Stimulated activated CD8-positive, alpha-beta memory T cell treated with anti-CD3 and anti-CD28 coated beads, Interleukin-15, amount 100 ng/mL, for 48 hours (primary cell): Measurements from ENCODE around the gene CROCC2.

Experiments used
- DNase-seq, 2 donors: peaks; one replicate each; pipeline ENCODE4 v3.0.0-alpha.2; 2020; ENCODE audit warnings: low read depth in 2 of 2

CROCC2 gene

DNA sequence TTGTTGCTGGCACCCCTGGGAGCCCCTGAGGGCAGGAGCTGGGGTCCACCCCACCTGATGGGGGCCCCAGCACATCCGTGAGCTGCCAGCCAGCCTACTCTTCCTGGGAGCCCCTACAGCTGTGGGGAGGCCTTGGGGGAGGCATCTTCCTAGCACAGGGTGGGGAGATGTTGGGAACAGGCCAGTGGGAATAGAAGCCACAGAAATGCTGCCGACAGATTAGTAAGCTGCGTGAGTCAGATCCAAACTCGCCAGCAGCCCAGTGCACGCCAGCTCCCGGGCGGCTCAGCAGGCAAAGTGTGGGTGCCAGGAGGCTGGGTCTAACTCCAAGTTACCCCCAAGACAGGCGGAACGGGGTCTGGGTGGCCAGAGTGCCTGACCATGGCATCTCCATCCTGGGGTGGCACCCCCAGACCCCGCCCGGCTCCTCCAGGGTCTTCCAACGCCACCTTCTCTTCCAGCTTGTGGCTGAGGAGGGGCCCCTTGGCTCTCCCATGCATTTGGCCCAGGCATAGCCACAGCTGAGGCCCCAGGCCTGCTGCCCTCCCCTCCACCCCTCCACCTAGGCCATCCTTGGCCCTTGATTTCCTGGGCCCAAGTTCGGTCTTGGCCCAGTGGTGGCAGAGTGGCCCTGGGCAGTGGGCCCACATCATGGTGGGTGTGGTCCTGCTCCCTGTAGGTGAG is 15.3 kb downstream of the CROCC2 start:
- DNase-seq, result no peak

- DNase-seq, result no peak
Observed at GRCh38 chr2:240921995-240922244, 15.8 kb downstream of the CROCC2 start.

DNA sequence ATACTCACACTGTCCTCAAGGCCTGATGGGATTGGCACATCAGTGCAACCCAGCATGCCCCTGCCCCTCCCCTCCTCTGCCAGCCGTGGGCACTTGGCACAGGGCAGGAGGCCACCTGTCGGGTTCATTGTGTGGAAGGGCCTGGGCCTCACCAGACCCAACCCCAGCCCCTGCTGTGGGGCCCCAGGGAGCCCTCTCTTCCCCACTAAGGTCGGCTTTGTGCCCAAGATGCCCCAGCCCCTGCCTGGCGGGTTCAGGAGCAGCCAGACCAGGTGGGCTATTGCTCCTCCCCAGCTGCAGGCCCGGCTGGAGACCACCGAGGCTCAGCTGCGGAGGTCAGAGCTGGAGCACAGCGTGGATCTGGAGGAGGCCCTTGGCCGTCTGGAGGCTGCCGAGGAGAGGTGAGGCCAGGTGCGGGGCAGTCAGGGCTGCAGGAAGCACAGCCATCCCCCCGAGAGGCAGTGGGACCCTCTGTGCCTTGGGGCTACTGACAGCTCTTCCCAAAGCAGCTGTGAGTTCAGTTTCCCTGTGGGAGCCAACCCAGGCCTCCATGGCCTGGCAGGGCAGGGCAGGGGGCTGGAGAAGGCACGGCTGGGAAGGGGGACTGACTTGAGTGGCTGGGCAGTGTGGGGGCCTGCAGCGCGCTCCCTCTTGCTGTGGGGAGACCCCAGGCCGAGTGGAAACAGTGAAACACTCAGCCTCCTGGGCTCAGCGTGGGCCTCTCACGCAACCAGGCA is 16.3 kb downstream of the CROCC2 start:
- no peak for DNase-seq

GRCh38 chr2:240922982-240923537 is 16.9 kb downstream of the CROCC2 start:
- DNase-seq, result no peak

DNA sequence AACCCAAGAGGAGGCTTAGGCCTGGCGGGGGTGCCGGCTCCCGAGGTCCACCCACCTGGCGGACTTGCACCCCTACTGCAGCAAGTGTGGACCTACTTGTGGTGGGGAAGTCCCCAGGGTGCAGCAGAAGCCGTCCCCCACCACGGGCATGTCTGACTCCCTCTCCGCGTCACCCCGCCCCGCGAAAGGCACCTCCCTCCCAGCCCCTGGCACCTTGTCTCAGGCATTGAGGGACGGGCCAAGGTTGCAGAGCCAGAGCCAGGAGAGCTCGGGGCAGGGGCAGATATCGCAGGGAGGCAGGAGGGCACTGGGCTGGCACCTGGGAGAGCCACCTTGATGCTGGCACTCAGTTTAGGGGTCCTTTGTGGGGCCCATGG is 19.0 kb downstream of the CROCC2 start:
- DNase-seq, result peak in 1 of 2 donors; percentile 7

GRCh38 chr2:240925568-240926515 is 19.7 kb downstream of the CROCC2 start:
- no peak for DNase-seq

- DNase-seq, result no peak
Observed at GRCh38 chr2:240926516-240927389, 20.6 kb downstream of the CROCC2 start.

DNA sequence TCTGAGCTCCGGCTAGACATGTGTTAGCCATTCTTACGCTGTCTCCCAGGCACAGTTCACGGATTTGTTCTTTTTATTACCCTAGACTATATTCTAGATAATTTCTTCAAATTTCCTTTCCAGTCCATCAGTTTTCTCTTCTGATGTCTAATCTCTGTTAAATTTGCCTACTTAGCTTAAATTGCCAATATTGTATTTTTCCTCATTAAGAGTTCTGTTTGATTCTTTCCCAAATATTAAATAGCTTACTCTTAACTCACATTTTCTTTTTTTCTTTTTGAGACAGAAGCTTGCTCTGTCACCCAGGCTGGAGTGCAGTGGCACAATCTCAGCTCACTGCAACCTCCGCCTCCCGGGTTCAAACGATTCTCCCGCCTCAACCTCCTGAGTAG is 21.2 kb downstream of the CROCC2 start:
- no peak for DNase-seq

DNA sequence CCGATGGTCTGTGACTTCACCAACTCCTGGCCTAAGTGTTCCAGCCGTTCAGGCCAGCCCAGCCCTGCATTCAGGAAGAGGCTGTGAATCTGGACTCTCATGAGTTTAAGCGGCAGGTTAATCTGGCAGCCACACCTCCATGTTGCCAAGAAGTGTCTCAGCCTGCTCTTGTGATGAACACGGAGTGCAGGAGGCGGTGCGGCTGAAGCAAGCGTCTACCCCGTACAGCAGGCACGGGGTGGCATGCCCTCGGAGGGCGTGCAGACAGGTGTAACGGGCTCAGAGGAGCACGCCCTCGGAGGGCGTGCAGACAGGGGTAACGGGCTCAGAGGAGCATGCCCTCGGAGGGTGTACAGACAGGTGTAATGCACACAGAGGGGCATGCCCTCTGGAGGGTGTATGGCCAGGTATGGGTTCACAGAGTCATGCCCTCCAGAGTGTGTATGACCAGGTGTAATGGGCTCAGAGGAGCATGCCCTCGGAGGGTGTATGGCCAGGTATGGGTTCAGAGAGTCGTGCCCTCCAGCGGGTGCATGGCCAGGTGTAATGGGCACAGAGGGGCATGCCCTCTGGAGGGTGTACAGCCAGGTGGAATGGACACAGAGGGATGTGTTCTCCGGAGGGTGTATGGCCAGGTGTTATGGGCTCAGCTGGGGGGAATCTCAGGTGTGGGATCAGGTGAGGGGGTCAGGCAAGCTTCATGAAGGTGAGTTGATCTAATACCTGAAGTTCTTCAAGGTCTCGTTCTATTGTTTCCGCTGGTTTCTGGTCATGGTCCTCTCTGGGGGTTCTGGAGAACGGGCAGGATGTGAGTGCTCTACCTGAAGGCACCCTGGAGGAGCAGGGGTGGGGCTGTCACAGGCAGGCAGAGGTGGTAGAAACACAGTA is 22.6 kb downstream of the CROCC2 start:
- DNase-seq, result no peak

- no peak for DNase-seq
Observed at GRCh38 chr2:240929364-240930095, 23.4 kb downstream of the CROCC2 start.

GRCh38 chr2:240930096-240930630 is 24.0 kb downstream of the CROCC2 start:
- DNase-seq, result no peak

DNA sequence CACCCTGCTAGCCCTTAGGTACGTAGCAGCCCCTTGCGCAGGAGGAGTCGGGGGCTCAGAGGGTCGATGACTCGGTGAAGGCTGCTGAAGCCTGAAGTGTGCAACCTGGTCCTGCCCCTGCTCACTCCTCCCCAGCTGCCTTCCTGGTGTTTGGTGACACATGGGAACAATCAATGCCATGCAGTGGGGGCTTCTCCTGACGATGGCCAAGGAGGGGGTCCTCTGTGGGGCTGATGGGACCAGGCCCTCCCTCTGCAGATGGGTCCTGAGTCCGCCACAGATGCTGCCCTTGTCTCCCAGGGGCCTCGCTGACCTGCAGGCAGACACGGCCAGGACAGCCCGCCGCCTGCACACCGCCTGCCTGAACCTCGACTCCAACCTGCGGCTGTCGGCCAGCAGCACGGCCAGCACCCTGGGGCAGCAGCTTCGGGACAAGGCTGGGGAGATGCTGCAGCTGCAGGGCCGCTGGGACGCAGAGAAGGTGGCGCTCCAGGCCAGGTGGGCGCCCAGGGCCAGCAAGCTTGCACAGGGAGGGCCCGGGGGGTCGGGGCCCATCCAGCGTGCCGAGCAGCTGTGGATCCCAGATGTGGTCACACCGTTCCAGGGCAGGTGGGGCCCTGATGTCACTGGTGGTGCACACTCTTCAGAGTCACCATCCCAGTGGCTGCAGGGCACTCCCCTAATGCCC is 24.6 kb downstream of the CROCC2 start:
- DNase-seq, result no peak

GRCh38 chr2:240931319-240931949 is 25.3 kb downstream of the CROCC2 start:
- DNase-seq, result no peak

DNA sequence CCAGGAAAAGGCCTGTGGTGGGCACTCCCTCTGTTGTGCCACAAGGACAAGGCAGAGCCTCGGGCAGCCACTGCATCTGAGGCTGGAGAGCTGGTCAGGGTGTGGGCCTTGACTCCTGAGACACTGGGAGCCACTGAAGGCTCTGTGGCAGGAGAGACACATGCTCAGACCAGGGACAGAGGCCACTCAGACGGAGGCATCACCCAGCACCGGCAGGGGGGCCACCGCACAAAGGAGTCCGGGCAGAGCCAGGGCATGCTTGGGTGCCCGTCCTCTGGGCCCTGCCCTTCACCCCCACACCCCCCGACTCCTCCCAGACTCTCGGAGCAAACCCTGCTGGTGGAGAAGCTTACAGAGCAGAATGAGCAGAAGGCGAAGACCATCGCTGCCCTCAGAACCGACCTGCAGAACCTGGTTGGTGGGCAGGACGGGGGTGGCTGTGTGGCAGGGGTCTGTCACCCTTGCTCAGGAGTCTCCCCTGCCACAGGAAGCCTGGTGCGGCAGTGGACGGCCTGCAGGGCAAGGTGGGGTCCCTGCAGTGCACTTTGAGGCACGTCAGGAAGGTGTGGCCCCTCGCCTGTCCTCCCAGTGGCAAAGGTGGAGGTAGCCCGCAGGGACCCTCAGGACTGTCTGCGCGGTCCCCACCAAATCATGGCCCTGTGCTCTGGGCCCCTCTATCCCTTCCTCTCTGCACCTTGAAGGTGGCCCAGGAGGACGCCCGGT is 26.0 kb downstream of the CROCC2 start:
- DNase-seq, result no peak

GRCh38 chr2:240932724-240933047 is 26.6 kb downstream of the CROCC2 start:
- DNase-seq, result no peak

GRCh38 chr2:240933048-240933965 is 27.2 kb downstream of the CROCC2 start:
- no peak for DNase-seq
